ENCODE results near the gene PSMD5.

The PSMD5 gene

GRCh38 chr9:120777229-120777628 is 65.5 kb downstream of the PSMD5 start:
- TF ChIP-seq, protein P1, sequence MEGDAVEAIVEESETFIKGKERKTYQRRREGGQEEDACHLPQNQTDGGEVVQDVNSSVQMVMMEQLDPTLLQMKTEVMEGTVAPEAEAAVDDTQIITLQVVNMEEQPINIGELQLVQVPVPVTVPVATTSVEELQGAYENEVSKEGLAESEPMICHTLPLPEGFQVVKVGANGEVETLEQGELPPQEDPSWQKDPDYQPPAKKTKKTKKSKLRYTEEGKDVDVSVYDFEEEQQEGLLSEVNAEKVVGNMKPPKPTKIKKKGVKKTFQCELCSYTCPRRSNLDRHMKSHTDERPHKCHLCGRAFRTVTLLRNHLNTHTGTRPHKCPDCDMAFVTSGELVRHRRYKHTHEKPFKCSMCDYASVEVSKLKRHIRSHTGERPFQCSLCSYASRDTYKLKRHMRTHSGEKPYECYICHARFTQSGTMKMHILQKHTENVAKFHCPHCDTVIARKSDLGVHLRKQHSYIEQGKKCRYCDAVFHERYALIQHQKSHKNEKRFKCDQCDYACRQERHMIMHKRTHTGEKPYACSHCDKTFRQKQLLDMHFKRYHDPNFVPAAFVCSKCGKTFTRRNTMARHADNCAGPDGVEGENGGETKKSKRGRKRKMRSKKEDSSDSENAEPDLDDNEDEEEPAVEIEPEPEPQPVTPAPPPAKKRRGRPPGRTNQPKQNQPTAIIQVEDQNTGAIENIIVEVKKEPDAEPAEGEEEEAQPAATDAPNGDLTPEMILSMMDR (IDR thresholded peaks at IDR 0.05; ENCODE audit: insufficient read depth, low read depth, low read length, missing control alignments), result no peak

GRCh38 chr9:120776788-120777187 is 65.9 kb downstream of the PSMD5 start:
- H3K4me3 ChIP-seq (ENCODE audit: low read length), result no peak overlapping the region
- peak; percentile 38 for DNase-seq (ENCODE audit: low read depth)
- TF ChIP-seq, protein P1 (IDR thresholded peaks at IDR 0.05; ENCODE audit: insufficient read depth, low read depth, low read length, missing control alignments), result no peak

More at GRCh38 chr9:120777229-120777628, 65.5 kb downstream of the PSMD5 start:
- DNase-seq (ENCODE audit: low read depth), result no peak
- no peak overlapping the region for H3K4me3 ChIP-seq (ENCODE audit: low read length)

- peak; percentile 99 for DNase-seq (ENCODE audit: low read depth)
- TF ChIP-seq, protein P1 (IDR thresholded peaks at IDR 0.05; ENCODE audit: insufficient read depth, low read depth, low read length, missing control alignments), result no peak
- H3K4me3 ChIP-seq (ENCODE audit: low read length), result no peak overlapping the region
Measured at GRCh38 chr9:120775859-120776258, 66.9 kb downstream of the PSMD5 start.

DNA sequence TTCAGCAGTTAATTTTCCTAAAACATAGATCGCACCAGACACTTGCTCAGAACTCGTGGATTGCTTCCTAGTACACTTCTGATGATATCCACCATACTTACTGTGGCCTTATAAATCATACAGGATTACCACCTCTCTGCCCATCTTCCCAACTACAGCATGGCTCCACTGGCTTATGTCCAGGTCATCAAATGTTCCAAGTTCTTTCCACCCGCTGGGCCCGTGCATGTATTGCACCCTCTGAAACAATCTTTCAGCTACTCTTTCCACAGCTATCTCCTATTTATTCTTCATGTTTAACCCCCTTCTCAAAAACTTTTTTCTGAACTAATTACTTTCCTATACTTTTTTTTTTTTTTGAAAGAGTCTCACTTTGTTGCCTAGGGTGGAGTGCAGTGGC is 68.0 kb downstream of the PSMD5 start:
- TF ChIP-seq, protein P1 (IDR thresholded peaks at IDR 0.05; ENCODE audit: insufficient read depth, low read depth, low read length, missing control alignments), result no peak

DNA sequence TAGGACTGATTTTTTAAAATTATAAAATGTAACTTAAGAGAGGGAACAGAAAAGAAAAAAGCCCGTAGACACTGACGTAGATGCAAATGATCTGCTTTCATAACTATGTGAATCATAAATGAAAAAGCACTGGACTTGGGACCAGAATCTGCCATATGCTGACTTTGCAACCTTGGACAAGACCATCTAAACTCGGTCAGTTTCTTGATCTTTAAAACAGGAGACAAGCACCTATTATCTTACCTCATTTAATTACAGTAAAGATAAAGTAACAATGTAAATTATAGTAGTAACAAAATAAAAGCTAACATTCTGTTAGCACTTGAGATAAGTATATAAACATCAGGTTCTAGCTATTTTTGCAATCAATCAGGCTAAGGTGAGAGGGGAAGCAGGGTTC is 69.5 kb downstream of the PSMD5 start:
- TF ChIP-seq, protein P1 (IDR thresholded peaks at IDR 0.05; ENCODE audit: insufficient read depth, low read depth, low read length, missing control alignments), result no peak
- no peak overlapping the region for H3K4me3 ChIP-seq (ENCODE audit: low read length)
- no peak for DNase-seq (ENCODE audit: low read depth)

More for the DNA sequence above, 68.0 kb downstream of the PSMD5 start:
- H3K4me3 ChIP-seq (ENCODE audit: low read length), result no peak overlapping the region
- no peak for DNase-seq (ENCODE audit: low read depth)

DNA sequence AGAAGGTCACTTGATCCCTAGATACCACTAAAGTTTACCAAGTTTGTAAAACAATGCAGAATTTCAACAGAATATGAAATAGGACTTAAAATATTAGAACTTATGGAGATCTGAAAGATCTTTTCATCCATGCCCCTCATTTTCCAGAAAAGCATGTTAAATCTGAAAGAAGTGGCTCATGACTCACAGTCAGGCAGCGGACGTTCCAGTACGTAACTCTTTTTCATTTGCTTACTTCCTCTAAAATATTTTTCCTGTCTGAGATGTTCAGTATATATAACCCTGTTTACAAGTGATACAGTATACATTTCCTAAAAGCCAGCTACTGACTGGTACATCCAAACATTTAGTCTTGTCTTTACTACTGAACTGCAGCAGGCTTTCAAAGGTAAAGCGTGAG is 71.8 kb downstream of the PSMD5 start:
- H3K4me3 ChIP-seq (ENCODE audit: low read length), result no peak overlapping the region
- DNase-seq (ENCODE audit: low read depth), result no peak
- TF ChIP-seq, protein P1 (IDR thresholded peaks at IDR 0.05; ENCODE audit: insufficient read depth, low read depth, low read length, missing control alignments), result no peak

GRCh38 chr9:120768886-120769285 is 73.8 kb downstream of the PSMD5 start:
- no peak overlapping the region for H3K4me3 ChIP-seq (ENCODE audit: low read length)
- peak; percentile 55 for DNase-seq (ENCODE audit: low read depth)
- TF ChIP-seq, protein P1 (IDR thresholded peaks at IDR 0.05; ENCODE audit: insufficient read depth, low read depth, low read length, missing control alignments), result no peak
